B cell (primary cell): ENCODE data around the gene TBCA.

Source experiments
- CTCF ChIP-seq: fragments of 200-600 bp; IDR thresholded peaks from one replicate; pipeline ENCODE4 v1.8.0; 2022; ENCODE audit warnings: antibody characterized with exemption, mild to moderate bottlenecking
- EZH2 ChIP-seq: IDR thresholded peaks from 2 replicates; pipeline ENCODE4 v1.6.1; 2012; ENCODE audit warnings: borderline replicate concordance, low read depth, mild to moderate bottlenecking, moderate library complexity, low read length; ENCODE audit not compliant: insufficient read depth, poor library complexity, severe bottlenecking

- no peak for TF ChIP-seq CTCF
- TF ChIP-seq EZH2, result no peak
Measured at GRCh38 chr5:77649776-77650175, 126.4 kb downstream of the TBCA start.
